HG03565 (cell line): Measurements from ENCODE around the gene AGTPBP1.
"Not testable (repeated sequence)": the region's sequence is repeated elsewhere in the genome, so short reads cannot be mapped to it uniquely, and the experiment has no call there.

Source experiments
- ATAC-seq: cut with Tn5 transposase; IDR thresholded peaks from one replicate; pipeline ENCODE4 v1.9.1; 2021; ENCODE audit warnings: mild to moderate bottlenecking, moderate library complexity; ENCODE audit not compliant: unreplicated experiment

Gene AGTPBP1

GRCh38 chr9:85631809-85632208 lies 109.9 kb downstream of the AGTPBP1 start:
- ATAC-seq, result no peak

GRCh38 chr9:85630676-85631075 lies 111.1 kb downstream of the AGTPBP1 start:
- ATAC-seq, result no peak

- no peak for ATAC-seq
Observed at GRCh38 chr9:85617141-85617670, 124.5 kb downstream of the AGTPBP1 start.

GRCh38 chr9:85615792-85616191 lies 126.0 kb downstream of the AGTPBP1 start:
- no peak for ATAC-seq

- ATAC-seq, result peak; percentile 75
Observed at GRCh38 chr9:85610074-85610860, 131.5 kb downstream of the AGTPBP1 start.

GRCh38 chr9:85605905-85606304 lies 135.8 kb downstream of the AGTPBP1 start:
- no peak for ATAC-seq

GRCh38 chr9:85603936-85604335 lies 137.8 kb downstream of the AGTPBP1 start:
- ATAC-seq, result no peak

GRCh38 chr9:85602742-85603141 lies 139.0 kb downstream of the AGTPBP1 start:
- no peak for ATAC-seq

GRCh38 chr9:85600675-85601263 lies 141.0 kb downstream of the AGTPBP1 start:
- ATAC-seq, result no peak

GRCh38 chr9:85599540-85600105 lies 142.1 kb downstream of the AGTPBP1 start:
- no peak for ATAC-seq

- ATAC-seq, result no peak
Observed at GRCh38 chr9:85594316-85594715, 147.4 kb downstream of the AGTPBP1 start.

- no peak for ATAC-seq
Observed at GRCh38 chr9:85586684-85587083, 155.1 kb downstream of the AGTPBP1 start.

- no peak for ATAC-seq
Observed at GRCh38 chr9:85577353-85577952, 164.3 kb downstream of the AGTPBP1 start.

- no peak for ATAC-seq
Observed at GRCh38 chr9:85575868-85576267, 165.9 kb downstream of the AGTPBP1 start.

GRCh38 chr9:85573546-85573945 lies 168.2 kb downstream of the AGTPBP1 start:
- ATAC-seq, result not testable (repeated sequence)

GRCh38 chr9:85572917-85573316 lies 168.8 kb downstream of the AGTPBP1 start:
- not testable (repeated sequence) for ATAC-seq

GRCh38 chr9:85569988-85570387 lies 171.8 kb downstream of the AGTPBP1 start:
- no peak for ATAC-seq

GRCh38 chr9:85559526-85559925 lies 182.2 kb downstream of the AGTPBP1 start:
- ATAC-seq, result no peak

- ATAC-seq, result no peak
Observed at GRCh38 chr9:85554349-85554748, 187.4 kb downstream of the AGTPBP1 start.

- no peak for ATAC-seq
Observed at GRCh38 chr9:85553475-85553874, 188.3 kb downstream of the AGTPBP1 start.

- no peak for ATAC-seq
Observed at GRCh38 chr9:85547599-85547998, 194.2 kb downstream of the AGTPBP1 start.
